Loucy (cell line): ENCODE measurements around the gene C10orf67.

ENCODE experiments used
- H2AFZ ChIP-seq: fragments of 200-600 bp; sonication (generic); 2 replicates; pipeline ENCODE4 v1.6.0; 2016; ENCODE audit warnings: antibody characterized with exemption, mild to moderate bottlenecking, low read length, moderate library complexity
- H3F3A ChIP-seq: fragments of 200-600 bp; 2 replicates; pipeline ENCODE4 v1.6.0; 2016; ENCODE audit warnings: antibody characterized with exemption, low read depth, mild to moderate bottlenecking
- H3K27me3 ChIP-seq: fragments of 200-600 bp; sonication (generic); 2 replicates; pipeline ENCODE4 v1.6.1; 2014; ENCODE audit warnings: low read length, mild to moderate bottlenecking; ENCODE audit not compliant: insufficient read depth, poor library complexity, severe bottlenecking
- H3K36me3 ChIP-seq: fragments of 200-600 bp; sonication (generic); 2 replicates; pipeline ENCODE4 v1.6.1; 2016; ENCODE audit warnings: low read length; ENCODE audit not compliant: insufficient read depth
- H3K4me1 ChIP-seq: fragments of 200-600 bp; sonication (generic); 2 replicates; pipeline ENCODE4 v1.5.1; 2014; ENCODE audit warnings: low read length, mild to moderate bottlenecking; ENCODE audit not compliant: insufficient read depth, poor library complexity, severe bottlenecking
- H3K4me2 ChIP-seq: fragments of 200-600 bp; sonication (generic); 2 replicates; pipeline ENCODE4 v1.6.0; 2014; ENCODE audit warnings: antibody characterized with exemption, low read length, low read depth, mild to moderate bottlenecking; ENCODE audit not compliant: poor library complexity, severe bottlenecking
- H3K4me3 ChIP-seq: fragments of 200-600 bp; sonication (generic); 2 replicates; pipeline ENCODE4 v1.5.1; 2014; ENCODE audit warnings: low read length, mild to moderate bottlenecking, mixed read lengths; ENCODE audit not compliant: poor library complexity, severe bottlenecking
- H3K79me2 ChIP-seq: fragments of 200-600 bp; sonication (generic); 2 replicates; pipeline ENCODE4 v1.6.1; 2014; ENCODE audit warnings: low read length; ENCODE audit not compliant: insufficient read depth
- H3K9ac ChIP-seq: fragments of 200-600 bp; sonication (generic); 2 replicates; pipeline ENCODE4 v1.6.0; 2014; ENCODE audit warnings: mild to moderate bottlenecking, low read depth, low read length, moderate library complexity; ENCODE audit not compliant: poor library complexity, severe bottlenecking
- H3K9me2 ChIP-seq: fragments of 200-600 bp; sonication (generic); replicated peaks from 2 replicates; pipeline ENCODE4 v1.6.1; 2016; ENCODE audit warnings: low read depth, low read length, mixed read lengths
- H3K9me3 ChIP-seq: fragments of 200-600 bp; sonication (generic); 2 replicates; pipeline ENCODE4 v1.6.1; 2014; ENCODE audit warnings: mild to moderate bottlenecking, antibody characterized with exemption, low read length, low read depth; ENCODE audit not compliant: insufficient read depth
- H4K20me1 ChIP-seq: fragments of 200-600 bp; sonication (generic); 2 replicates; pipeline ENCODE4 v1.6.0; 2014; ENCODE audit warnings: antibody characterized with exemption, low read length, mild to moderate bottlenecking; ENCODE audit not compliant: insufficient read depth, poor library complexity, severe bottlenecking
- EZH2phosphoT487 ChIP-seq: fragments of 200-600 bp; IDR thresholded peaks from 2 replicates; pipeline ENCODE4 v1.6.1; 2018; ENCODE audit warnings: antibody characterized with exemption, mild to moderate bottlenecking, moderate library complexity, borderline replicate concordance
- TF ChIP-seq, protein P1 (sequence below): fragments of 200-600 bp; sonication (generic); conservative IDR thresholded peaks from 2 replicates; pipeline ENCODE4 v1.5.1; 2014; ENCODE audit warnings: mild to moderate bottlenecking, antibody characterized with exemption, low read length

Gene C10orf67

DNA sequence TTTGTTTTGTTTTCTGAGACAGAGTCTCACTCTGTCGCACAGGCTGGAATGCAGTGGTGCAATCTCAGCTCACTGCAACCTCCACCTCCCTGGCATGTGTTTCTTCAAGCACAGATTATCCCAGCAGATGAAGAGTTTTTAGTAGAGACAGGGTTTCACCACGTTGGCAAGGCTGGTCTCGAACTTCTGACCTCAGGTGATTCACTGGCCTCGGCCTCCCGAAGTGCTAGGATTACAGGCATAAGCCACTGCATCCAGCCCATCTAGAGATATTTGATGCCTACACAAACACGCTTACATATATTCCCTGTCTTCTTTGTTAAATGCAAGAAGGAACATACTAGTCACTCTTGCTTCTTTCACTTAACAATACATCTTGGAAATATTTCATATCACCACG, 158.4 kb downstream of the C10orf67 start:
- Histone ChIP-seq H3K4me3 (no peak overlapping the region), H2AFZ (no peak overlapping the region), H3K36me3 (no peaks in the 10 kb centered on the region), H3K4me2 (no peak overlapping the region), H3K79me2 (no peaks in the 10 kb centered on the region), H3K9ac (no peak overlapping the region), H3K9me2 (no peaks in the 10 kb centered on the region), H3F3A (no peaks in the 10 kb centered on the region), H3K9me3 (no peaks in the 10 kb centered on the region), H3K27me3 (no peaks in the 10 kb centered on the region), H3K4me1 (no peaks in the 10 kb centered on the region), H4K20me1 (no peaks in the 10 kb centered on the region)
- TF ChIP-seq EZH2phosphoT487: no peak
- TF ChIP-seq, protein P1, sequence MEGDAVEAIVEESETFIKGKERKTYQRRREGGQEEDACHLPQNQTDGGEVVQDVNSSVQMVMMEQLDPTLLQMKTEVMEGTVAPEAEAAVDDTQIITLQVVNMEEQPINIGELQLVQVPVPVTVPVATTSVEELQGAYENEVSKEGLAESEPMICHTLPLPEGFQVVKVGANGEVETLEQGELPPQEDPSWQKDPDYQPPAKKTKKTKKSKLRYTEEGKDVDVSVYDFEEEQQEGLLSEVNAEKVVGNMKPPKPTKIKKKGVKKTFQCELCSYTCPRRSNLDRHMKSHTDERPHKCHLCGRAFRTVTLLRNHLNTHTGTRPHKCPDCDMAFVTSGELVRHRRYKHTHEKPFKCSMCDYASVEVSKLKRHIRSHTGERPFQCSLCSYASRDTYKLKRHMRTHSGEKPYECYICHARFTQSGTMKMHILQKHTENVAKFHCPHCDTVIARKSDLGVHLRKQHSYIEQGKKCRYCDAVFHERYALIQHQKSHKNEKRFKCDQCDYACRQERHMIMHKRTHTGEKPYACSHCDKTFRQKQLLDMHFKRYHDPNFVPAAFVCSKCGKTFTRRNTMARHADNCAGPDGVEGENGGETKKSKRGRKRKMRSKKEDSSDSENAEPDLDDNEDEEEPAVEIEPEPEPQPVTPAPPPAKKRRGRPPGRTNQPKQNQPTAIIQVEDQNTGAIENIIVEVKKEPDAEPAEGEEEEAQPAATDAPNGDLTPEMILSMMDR: no peak

DNA sequence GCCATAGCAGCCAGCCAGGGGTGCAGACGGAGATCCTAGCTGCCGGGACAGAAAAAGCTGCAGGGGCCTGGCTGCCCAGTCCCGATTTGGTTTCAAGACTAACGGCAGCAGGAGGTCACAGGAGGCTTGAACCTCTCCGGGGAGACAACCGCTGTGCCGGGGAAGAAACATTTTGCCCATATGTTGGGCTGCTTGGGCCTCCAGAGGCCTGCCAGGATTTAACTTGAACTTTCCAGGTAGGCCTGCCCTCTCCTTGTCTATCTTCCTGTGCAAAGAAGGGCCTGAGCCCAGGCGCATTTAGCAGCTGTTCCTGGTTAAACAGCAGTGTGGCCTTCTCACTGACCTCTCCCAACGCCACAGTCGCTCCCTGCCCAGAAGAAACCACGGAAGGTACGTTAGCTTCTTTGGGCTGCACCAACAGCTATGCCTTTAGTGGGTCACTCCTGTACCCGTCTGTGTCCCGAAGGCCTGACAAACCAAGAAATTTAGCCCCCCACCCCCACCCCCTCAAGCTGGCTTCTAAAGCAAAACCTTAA, 169.6 kb downstream of the C10orf67 start:
- Histone ChIP-seq H3K4me3 (no peak overlapping the region), H3F3A (no peaks in the 10 kb centered on the region), H2AFZ (no peak overlapping the region), H3K4me1 (no peaks in the 10 kb centered on the region), H4K20me1 (no peaks in the 10 kb centered on the region), H3K9ac (no peak overlapping the region), H3K36me3 (no peaks in the 10 kb centered on the region), H3K4me2 (no peak overlapping the region), H3K79me2 (no peaks in the 10 kb centered on the region), H3K9me3 (no peaks in the 10 kb centered on the region), H3K27me3 (no peaks in the 10 kb centered on the region), H3K9me2 (no peaks in the 10 kb centered on the region)
- TF ChIP-seq, protein P1: no peak
- no peak for TF ChIP-seq EZH2phosphoT487

DNA sequence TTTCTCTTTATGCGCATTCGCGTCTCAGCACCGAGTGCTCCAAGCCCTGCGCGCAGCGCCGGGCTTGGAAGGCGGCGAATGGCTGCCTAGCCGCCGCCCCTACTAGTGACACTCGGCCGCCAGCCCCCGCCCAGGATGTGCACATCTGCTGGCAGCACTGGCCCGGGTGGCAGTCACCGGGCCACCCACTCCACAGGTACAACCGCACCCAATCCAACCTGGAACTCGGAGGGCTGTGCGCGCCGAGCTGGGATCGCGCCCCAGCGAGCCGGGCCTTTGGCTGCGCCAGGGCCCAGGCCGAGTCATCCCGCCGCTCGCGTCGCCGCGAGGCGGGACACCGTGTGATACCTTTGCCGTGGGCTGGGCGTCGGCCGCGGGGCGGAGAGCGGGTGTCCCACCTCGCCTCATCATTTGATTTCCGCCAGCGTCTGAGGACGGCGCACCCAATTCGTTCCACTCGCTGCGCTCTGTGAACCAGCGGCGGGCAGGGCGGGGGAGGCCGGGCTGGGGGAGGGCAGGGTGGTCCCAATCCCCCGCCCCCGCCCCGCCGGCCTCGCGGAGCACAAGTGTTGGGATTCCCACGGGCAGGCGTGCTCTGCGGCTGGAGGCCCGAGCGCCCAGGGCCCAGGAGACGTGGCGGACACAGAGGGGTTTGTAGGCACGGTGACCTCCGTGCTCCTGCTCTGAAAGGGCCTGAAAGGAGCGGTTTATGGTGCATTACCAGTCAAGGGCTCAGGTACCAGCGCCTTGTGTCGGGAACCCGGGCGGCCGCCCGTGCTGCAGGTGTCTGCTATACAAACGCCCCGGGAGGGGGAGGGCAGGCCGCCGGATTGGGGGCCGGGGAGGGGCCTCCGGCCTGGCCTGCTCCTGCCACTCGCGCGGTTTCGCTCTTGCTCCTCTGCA, 170.3 kb downstream of the C10orf67 start:
- Histone ChIP-seq H3K79me2 (no peaks in the 10 kb centered on the region), H3K36me3 (no peaks in the 10 kb centered on the region), H4K20me1 (no peaks in the 10 kb centered on the region), H3K9me2 (no peaks in the 10 kb centered on the region), H2AFZ (no peak overlapping the region), H3K4me1 (no peaks in the 10 kb centered on the region), H3K9me3 (no peaks in the 10 kb centered on the region), H3K9ac (no peak overlapping the region), H3F3A (no peaks in the 10 kb centered on the region), H3K4me3 (no peak overlapping the region), H3K27me3 (no peaks in the 10 kb centered on the region), H3K4me2 (no peak overlapping the region)
- no peak for TF ChIP-seq EZH2phosphoT487
- TF ChIP-seq, protein P1: no peak
